H1 (cell line): ENCODE data around the gene PPFIA4. TPM values are rescaled to one million over a fixed set of nuclear protein-coding genes. Genes with fewer than 3 reads are reported as not detected.
A peak's percentile ranks its signal among the peaks of the same experiment; 100 is the strongest.
"Not testable (repeated sequence)": the region's sequence is repeated elsewhere in the genome, so short reads cannot be mapped to it uniquely, and the experiment has no call there.

Source experiments
- CTCF ChIA-PET: fragments of 300-600 bp; sonication (Branson Sonifier 250); formaldehyde crosslinking; loops from one replicate; lab custom pipeline; 2021; ENCODE audit not compliant: partially characterized antibody; lab: Charles Lee
- POLR2A ChIA-PET: fragments of 300-600 bp; sonication (Branson Sonifier 250); formaldehyde crosslinking; loops from one replicate; lab custom pipeline; 2021; ENCODE audit warnings: inconsistent platforms; ENCODE audit not compliant: partially characterized antibody; lab: Charles Lee
- DNase-seq, 2 experiments: peaks; one replicate each; pipeline versions ENCODE4 v3.0.0 to v3.0.0-alpha.2; 2010 to 2022; ENCODE audit warnings: low spot score in 2 of 2, low read depth in 1 of 2, mixed read lengths in 1 of 2
- FAIRE-seq: peaks from 2 replicates; lab custom pipeline; 2011; peaks lifted over from hg19 to GRCh38; lab: Jason Lieb, UNC
- H2AFZ ChIP-seq: 2 replicates; pipeline ENCODE4 v1.8.1; 2012; ENCODE audit warnings: low read length, inconsistent platforms
- H2AK5ac ChIP-seq: 2 replicates; pipeline ENCODE4 v1.6.1; 2013; ENCODE audit warnings: low read depth, low read length
- H2BK120ac ChIP-seq: replicated peaks from 2 replicates; pipeline ENCODE3; 2013; ENCODE audit warnings: low read depth, low read length, inconsistent platforms
- H2BK12ac ChIP-seq: 2 replicates; pipeline ENCODE4 v1.6.1; 2013; ENCODE audit warnings: low read depth, low read length
- H2BK15ac ChIP-seq: 2 replicates; pipeline ENCODE4 v1.6.1; 2013; ENCODE audit warnings: low read length
- H2BK20ac ChIP-seq: 2 replicates; pipeline ENCODE4 v1.6.1; 2013; ENCODE audit warnings: low read length
- H2BK5ac ChIP-seq: 2 replicates; pipeline ENCODE4 v1.6.1; 2013; ENCODE audit warnings: low read depth, low read length
- H3K14ac ChIP-seq: 2 replicates; pipeline ENCODE4 v1.6.1; 2013; ENCODE audit warnings: inconsistent platforms; ENCODE audit not compliant: insufficient read length
- H3K18ac ChIP-seq: 2 replicates; pipeline ENCODE4 v1.6.1; 2013; ENCODE audit warnings: low read length; ENCODE audit errors: extremely low read depth
- H3K23ac ChIP-seq: 2 replicates; pipeline ENCODE4 v1.6.1; 2013; ENCODE audit warnings: inconsistent platforms; ENCODE audit not compliant: insufficient read length
- H3K23me2 ChIP-seq: 2 replicates; pipeline ENCODE4 v1.6.1; 2013; ENCODE audit warnings: low read depth, low read length
- H3K27ac ChIP-seq: 2 replicates; pipeline ENCODE4 v1.6.1; 2011; ENCODE audit warnings: low read depth, low read length, inconsistent platforms
- H3K27me3 ChIP-seq, 4 experiments: replicated peaks in 1 of 4; 1 replicate in 1 of 4; 2 replicates in 3 of 4; pipeline versions ENCODE4 v1.6.1 to v1.8.1; 2011 to 2013; ENCODE audit warnings: low read length in 3 of 4, mild to moderate bottlenecking in 3 of 4, inconsistent platforms in 2 of 4, mixed read lengths in 2 of 4, moderate library complexity in 1 of 4; ENCODE audit not compliant: control insufficient read depth in 3 of 4, insufficient read depth in 3 of 4; ENCODE audit errors: extremely low read depth in 1 of 4
- H3K36me3 ChIP-seq, 4 experiments: 2 replicates each; pipeline versions ENCODE4 v1.6.1 to v1.8.1; 2011 to 2013; ENCODE audit warnings: mild to moderate bottlenecking in 4 of 4, low read length in 3 of 4, moderate library complexity in 2 of 4, control low read depth in 1 of 4, inconsistent platforms in 1 of 4; ENCODE audit not compliant: insufficient read depth in 4 of 4, control insufficient read depth in 2 of 4
- H3K4ac ChIP-seq: replicated peaks from 2 replicates; pipeline ENCODE3; 2013; ENCODE audit warnings: low read length, low read depth, mixed read lengths, inconsistent platforms; ENCODE audit not compliant: insufficient read length
- H3K4me1 ChIP-seq, 4 experiments: replicated peaks in 1 of 4; 1 replicate in 1 of 4; 2 replicates in 3 of 4; pipeline versions ENCODE4 v1.6.1 to v1.8.1; 2011 to 2013; ENCODE audit warnings: low read length in 3 of 4, inconsistent platforms in 2 of 4, mixed read lengths in 1 of 4; ENCODE audit not compliant: insufficient read depth in 4 of 4, control insufficient read depth in 3 of 4
- H3K4me2 ChIP-seq, 2 experiments: 2 replicates each; pipeline versions ENCODE4 v1.6.1 to v1.8.1; 2011 to 2013; ENCODE audit warnings: low read depth in 2 of 2, low read length in 2 of 2, control low read depth in 1 of 2, inconsistent platforms in 1 of 2, mild to moderate bottlenecking in 1 of 2; ENCODE audit not compliant: insufficient read depth in 1 of 2
- H3K4me3 ChIP-seq, 4 experiments: fragments of 200-600, 300-600 bp in 1 of 4; sonication (generic), shearing (Covaris generic), sonication (Bioruptor Twin) in 1 of 4; 2 replicates each; pipeline versions ENCODE4 v1.5.1 to v1.8.1; 2011 to 2016; ENCODE audit warnings: low read length in 4 of 4, low read depth in 3 of 4, control low read depth in 2 of 4, inconsistent platforms in 2 of 4, mild to moderate bottlenecking in 2 of 4, mixed read lengths in 1 of 4, moderate library complexity in 1 of 4; ENCODE audit not compliant: insufficient read depth in 2 of 4; ENCODE audit errors: extremely low read depth in 1 of 4
- H3K56ac ChIP-seq: replicated peaks from 2 replicates; pipeline ENCODE3; 2013; ENCODE audit warnings: low read depth, mild to moderate bottlenecking, mixed read lengths, low read length, inconsistent platforms; ENCODE audit not compliant: insufficient read length
- H3K79me1 ChIP-seq: 2 replicates; pipeline ENCODE4 v1.6.1; 2013; ENCODE audit warnings: low read depth, low read length, control low read depth
- H3K79me2 ChIP-seq, 2 experiments: 2 replicates each; pipeline versions ENCODE4 v1.6.1 to v1.8.1; 2012 to 2013; ENCODE audit warnings: low read length in 2 of 2, mild to moderate bottlenecking in 2 of 2, inconsistent platforms in 1 of 2; ENCODE audit not compliant: insufficient read depth in 2 of 2, control insufficient read depth in 1 of 2
- H3K9ac ChIP-seq, 4 experiments: replicated peaks in 1 of 4; 1 replicate in 1 of 4; 2 replicates in 3 of 4; pipeline versions ENCODE4 v1.6.1 to v1.8.1; 2011 to 2013; ENCODE audit warnings: low read depth in 3 of 4, low read length in 3 of 4, control low read depth in 2 of 4, mild to moderate bottlenecking in 2 of 4, moderate library complexity in 2 of 4, inconsistent platforms in 1 of 4; ENCODE audit errors: extremely low read depth in 1 of 4
- H3K9me3 ChIP-seq, 2 experiments: 2 replicates each; pipeline versions ENCODE4 v1.6.1 to v1.8.1; 2012 to 2013; ENCODE audit warnings: mild to moderate bottlenecking in 2 of 2, moderate library complexity in 2 of 2, control low read depth in 1 of 2, inconsistent platforms in 1 of 2, low read depth in 1 of 2, low read length in 1 of 2, mixed read lengths in 1 of 2; ENCODE audit not compliant: insufficient read depth in 2 of 2
- H4K20me1 ChIP-seq, 2 experiments: replicated peaks in 1 of 2; 2 replicates each; pipeline versions ENCODE3 to v1.8.1; 2011 to 2013; ENCODE audit warnings: inconsistent platforms in 2 of 2, low read length in 2 of 2, mild to moderate bottlenecking in 1 of 2; ENCODE audit not compliant: insufficient read depth in 2 of 2, control insufficient read depth in 1 of 2
- H4K5ac ChIP-seq: 2 replicates; pipeline ENCODE4 v1.6.1; 2013; ENCODE audit warnings: low read length, low read depth, mixed read lengths, inconsistent platforms; ENCODE audit not compliant: insufficient read length
- H4K8ac ChIP-seq: 2 replicates; pipeline ENCODE4 v1.8.0; 2013; ENCODE audit warnings: mild to moderate bottlenecking, moderate library complexity, low read length, inconsistent platforms; ENCODE audit not compliant: insufficient read depth; ENCODE audit errors: extremely low read depth
- H4K91ac ChIP-seq: replicated peaks from 2 replicates; pipeline ENCODE3; 2013; ENCODE audit warnings: low read length, mixed read lengths, inconsistent platforms; ENCODE audit not compliant: insufficient read length
- WGBS, 2 experiments: shearing (Covaris generic) in 1 of 2; methylation state at CpG; one replicate each; pipeline versions ENCODE4 v1.1.6 to v1.1.7; 2013 to 2015; ENCODE audit warnings: low lambda C conversion rate in 2 of 2, mixed read lengths in 2 of 2, inconsistent platforms in 1 of 2, low coverage in 1 of 2, missing lambda C conversion rate in 1 of 2; ENCODE audit not compliant: insufficient replicate concordance in 2 of 2, insufficient coverage in 1 of 2, insufficient read length in 1 of 2; ENCODE audit errors: extremely low coverage in 1 of 2, missing lambda C conversion rate in 1 of 2; 5-methylcytosine and 5-hydroxymethylcytosine counted together
- polyA plus RNA-seq, 7 experiments: library from polyadenylated mRNA; depleted of rRNA in 3 of 7; stranded (reverse) in 5 of 7; unstranded in 2 of 7; fragments of >200 nt in 5 of 7; fragments of 200-250 nt in 2 of 7; gene quantifications; 1 replicate in 5 of 7; 2 replicates in 1 of 7; 4 replicates in 1 of 7; pipeline versions ENCODE4 v1.2.1 to v1.2.3, GENCODE V29; 2011 to 2013; ENCODE audit warnings: missing spikeins in 2 of 7, mixed read lengths in 2 of 7
- total RNA-seq: library from RNA; stranded (reverse); fragmentation: NEBNext Ultra II Directional; extraction: Animal tissue kit (Norgen Biotek cat#: 25700); gene quantifications from 2 replicates; pipeline ENCODE4 v1.2.1, GENCODE V29; 2021

PPFIA4 gene
- total and polyA plus RNA-seq, 2 of the 8 experiments (the other 6 are each of a cell fraction or from before 2014, with no cell fraction given), result 9.0 to 9.9 TPM

- H2BK20ac ChIP-seq, H4K5ac ChIP-seq, H3K9ac ChIP-seq, H3K4me3 ChIP-seq, H3K14ac ChIP-seq, H2BK5ac ChIP-seq, H2BK12ac ChIP-seq, DNase-seq, H2BK120ac ChIP-seq, H4K8ac ChIP-seq, H3K79me1 ChIP-seq, H3K23ac ChIP-seq, H3K4ac ChIP-seq, H3K79me2 ChIP-seq, H2AFZ ChIP-seq, H4K91ac ChIP-seq, H2BK15ac ChIP-seq, H3K27ac ChIP-seq, H3K9me3 ChIP-seq, H4K20me1 ChIP-seq, H3K18ac ChIP-seq, H2AK5ac ChIP-seq, H3K4me2 ChIP-seq, H3K56ac ChIP-seq: not testable (repeated sequence)
- Histone ChIP-seq H3K36me3 (peaks cover 24 to 56% (median 46%) of the 10 kb centered on the region in 4 experiments), H3K4me1 (peaks cover 4 to 10% (median 6%) of the 10 kb centered on the region in 4 experiments; a peak in 6 of 7 replicates), H3K23me2 (peaks cover 12% of the 10 kb centered on the region), H3K27me3 (peaks cover 7 to 19% (median 12%) of the 10 kb centered on the region in 4 experiments)
- WGBS, 2 experiments, result 97% methylated on average over 5 of the region's 10 CpGs; no CpG with 5 or more reads in 1 of the 2 experiments
- POLR2A ChIA-PET, result interaction anchor here (1.0 to 2.0 kb wide), 5 partner anchors 10 to 18 kb away, joined by 3 to 6 read pairs (median 4); no protein-coding TSS in a partner anchor
- CTCF ChIA-PET, result interaction anchor here (0.6 to 2.7 kb wide), 16 partner anchors 9 to 433 kb away, joined by 3 to 12 read pairs (median 4); no protein-coding TSS in a partner anchor
- peak; percentile 94 for FAIRE-seq
Measured at GRCh38 chr1:203022855-203023254, 3.4 kb upstream of the PPFIA4 start.
